DMS 273 (cell line): ENCODE data around the gene SLC22A12.
A peak's percentile ranks its signal among the peaks of the same experiment; 100 is the strongest.
"Not testable (repeated sequence)": the region's sequence is repeated elsewhere in the genome, so short reads cannot be mapped to it uniquely, and the experiment has no call there.

ENCODE experiments used
- DNase-seq: peaks from one replicate; lab custom pipeline; 2025; ENCODE audit not compliant: unreplicated experiment; lab: John Stamatoyannopoulos, UW

Gene SLC22A12

DNA sequence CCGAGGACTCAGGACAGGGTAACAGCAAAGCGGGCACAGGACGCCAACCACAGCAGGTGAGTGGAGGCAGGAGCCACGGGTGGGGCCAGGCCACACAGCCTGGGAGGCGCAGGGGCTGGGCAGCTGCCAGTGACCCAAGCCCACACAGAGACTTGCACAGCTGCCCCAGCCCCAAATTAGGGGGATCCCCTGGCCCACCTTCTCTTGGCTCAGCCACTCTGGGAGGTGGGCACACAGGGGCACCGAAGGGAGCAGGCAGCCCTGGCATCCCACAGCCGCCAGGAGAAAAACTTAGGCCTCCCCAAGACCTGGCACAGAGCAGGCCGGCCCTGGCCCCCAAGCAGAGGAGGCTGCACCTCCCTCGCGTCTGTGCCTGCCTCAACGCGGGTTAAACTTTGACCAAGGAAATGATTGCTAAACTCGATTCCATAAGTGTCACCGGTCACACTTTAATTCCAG is at the start of gene SLC22A12:
Gene SLC22A12, plus strand, starts transcription at position 458 of the 459 bp plus-strand sequence. CDS start 337 bp downstream, outside the sequence.
- DNase-seq: no peak

GRCh38 chr11:64542172-64543125 is 48.6 kb upstream of the SLC22A12 start:
- DNase-seq: no peak

DNA sequence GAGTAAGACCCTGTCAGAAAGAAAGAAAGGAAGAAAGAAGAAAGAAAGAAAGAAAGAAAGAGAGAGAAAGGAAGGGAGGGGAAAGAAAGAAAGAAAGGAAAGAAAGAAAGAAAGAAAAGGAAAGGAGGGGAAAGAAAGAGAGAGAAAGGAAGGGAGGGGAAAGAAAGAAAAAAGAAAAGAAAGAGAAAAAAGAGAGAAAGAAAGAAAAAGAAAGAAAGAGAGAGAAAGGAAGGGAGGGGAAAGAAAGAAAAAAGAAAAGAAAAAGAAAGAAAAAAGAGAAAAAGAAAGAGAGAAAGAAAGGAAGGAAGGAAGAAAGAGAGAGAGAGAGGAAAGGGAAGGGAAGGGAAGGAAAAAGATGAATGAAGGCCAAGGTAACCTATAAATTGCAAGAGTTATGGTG is 47.2 kb upstream of the SLC22A12 start:
- DNase-seq: no peak

DNA sequence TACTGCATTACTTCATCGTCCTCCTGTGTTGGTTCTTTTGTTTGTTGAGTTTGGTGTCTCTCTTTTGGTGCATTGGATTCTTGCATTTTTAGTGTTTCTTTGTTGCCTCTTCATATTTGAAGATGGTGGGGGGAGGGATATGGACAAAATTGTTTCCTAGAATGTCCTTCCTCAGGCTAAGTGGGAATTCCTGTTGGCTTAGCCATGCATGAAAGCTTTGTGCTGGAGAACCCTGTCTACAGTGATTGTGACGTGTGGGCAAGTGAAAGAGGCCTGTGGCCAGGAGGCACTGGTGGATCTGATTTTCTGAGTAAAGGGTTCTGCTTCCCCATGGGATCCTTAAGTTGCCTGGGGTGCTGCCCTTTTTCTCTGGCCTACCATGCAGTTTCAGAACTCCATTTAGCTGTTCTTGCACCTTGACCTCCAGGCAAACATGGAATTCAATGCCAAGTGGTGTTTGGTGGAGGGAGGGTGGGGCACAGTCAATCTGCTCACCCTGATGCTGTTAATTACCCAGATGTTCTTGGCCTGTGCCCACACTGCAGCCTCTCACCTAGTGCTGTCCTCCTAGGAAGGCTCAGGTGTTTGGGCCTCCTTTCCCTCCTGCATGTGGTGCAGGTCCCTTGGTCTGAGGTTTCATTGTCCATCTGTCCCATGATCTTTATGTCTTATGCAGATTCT is 46.3 kb upstream of the SLC22A12 start:
- no peak for DNase-seq

DNA sequence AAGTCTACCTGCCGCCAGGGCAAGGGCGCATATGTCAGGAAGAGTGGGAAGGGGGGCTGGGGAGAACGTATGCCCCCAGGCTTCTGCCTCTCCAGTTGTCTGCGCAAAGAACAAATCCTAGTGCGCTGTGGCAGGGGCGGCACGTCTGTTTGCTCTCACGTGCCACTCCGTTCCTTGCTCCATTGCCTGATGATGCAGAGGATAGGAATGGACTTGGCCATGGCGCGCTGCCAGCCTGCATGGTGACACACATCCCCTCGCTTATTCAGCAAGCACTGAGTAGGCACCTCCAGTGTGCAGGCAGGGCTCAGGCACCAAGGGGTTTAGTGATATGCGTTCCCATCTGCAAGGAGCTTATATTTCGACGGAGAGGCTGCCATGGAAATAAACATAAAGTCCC is 45.4 kb upstream of the SLC22A12 start:
- DNase-seq: no peak

DNA sequence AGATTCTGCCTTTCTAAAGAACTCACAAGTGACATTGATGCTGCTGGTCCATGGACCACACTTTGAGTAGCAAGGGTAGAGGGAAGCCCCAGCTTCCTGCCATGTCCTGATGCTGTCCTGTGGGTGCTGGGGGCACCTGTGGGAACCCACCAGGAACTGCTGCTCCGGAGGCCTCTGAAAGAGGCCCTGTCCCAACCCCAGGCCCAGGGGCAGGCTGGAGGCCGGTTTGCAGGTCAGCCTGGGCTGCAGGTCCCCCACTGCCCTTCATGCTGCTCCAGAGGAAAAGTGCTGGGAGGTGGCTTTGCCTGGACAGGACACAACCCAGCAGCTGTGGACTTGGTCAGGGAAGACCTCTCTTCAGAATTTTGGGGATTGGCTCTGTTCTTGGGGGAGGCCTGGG is 44.8 kb upstream of the SLC22A12 start:
- DNase-seq: no peak

DNA sequence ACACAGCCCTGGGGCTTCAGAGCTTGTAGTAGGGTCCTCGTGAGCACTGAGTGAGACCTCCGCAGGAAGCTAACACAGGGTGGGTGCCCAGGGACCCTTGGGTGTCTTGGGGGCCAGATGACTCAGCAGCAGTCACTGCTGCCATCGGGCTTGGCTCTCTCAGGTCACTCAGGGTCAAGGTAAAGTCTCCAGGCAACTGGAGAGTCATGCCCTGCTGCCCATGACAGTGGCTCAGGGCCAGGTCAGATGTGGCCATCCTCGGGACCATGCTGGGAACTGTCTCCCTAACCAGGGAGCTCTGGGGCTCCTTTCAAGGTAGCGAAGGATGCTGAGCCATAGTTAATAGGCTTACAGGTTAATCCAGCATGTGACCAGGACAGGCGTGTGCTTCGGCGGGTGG is 44.4 kb upstream of the SLC22A12 start:
- no peak for DNase-seq

DNA sequence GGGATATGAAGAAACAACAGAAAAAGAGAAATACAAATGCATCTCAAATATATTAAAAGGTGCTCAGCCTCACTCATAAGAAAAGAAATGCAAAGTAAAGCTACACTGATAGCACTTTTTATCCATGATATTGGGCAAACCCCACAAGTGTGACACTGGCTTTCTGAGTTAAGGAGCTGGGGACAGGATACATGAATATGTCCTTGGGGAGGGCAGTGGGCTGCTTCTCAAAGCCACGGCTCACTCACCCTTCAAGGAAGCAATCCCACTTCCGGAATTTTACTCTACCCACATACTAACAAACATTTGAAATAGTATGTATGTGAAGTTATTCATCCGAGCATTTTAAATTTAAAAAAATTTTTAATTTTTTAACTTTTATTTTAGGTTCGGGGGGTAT is 41.1 kb upstream of the SLC22A12 start:
- DNase-seq: no peak

- peak; percentile 71 for DNase-seq
Measured at GRCh38 chr11:64553554-64554201, 37.3 kb upstream of the SLC22A12 start.

GRCh38 chr11:64556044-64556720 is 34.8 kb upstream of the SLC22A12 start:
- DNase-seq: no peak

DNA sequence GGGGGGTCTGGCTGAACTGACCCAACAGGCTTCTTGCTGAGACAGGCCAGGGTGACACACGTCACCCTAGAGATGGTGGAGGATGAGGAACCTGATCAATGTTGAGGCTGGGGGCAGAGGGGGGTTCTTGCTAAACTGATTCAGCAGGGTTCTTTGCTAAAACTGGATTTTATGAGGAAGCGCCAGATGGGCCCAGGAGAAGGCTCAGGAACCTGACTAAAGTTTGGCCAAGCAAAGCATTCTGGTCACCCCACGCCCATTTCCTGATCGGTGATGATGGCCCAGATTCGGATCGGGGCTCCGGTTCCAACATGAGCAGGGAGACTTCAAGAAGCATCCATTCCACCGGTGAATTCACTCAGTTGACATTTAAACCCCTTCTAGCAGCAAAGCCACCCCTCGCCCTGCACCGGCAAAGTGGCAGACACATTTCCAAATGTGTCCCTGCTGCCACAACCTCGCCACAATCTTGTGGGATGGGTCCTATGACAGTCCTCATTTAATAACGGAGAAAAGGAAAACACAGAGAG is 34.2 kb upstream of the SLC22A12 start:
- no peak for DNase-seq

GRCh38 chr11:64558065-64558745 is 32.8 kb upstream of the SLC22A12 start:
- no peak for DNase-seq

GRCh38 chr11:64558869-64559268 is 32.2 kb upstream of the SLC22A12 start:
- no peak for DNase-seq

GRCh38 chr11:64559351-64560138 is 31.5 kb upstream of the SLC22A12 start:
- DNase-seq: no peak

GRCh38 chr11:64560139-64560771 is 30.8 kb upstream of the SLC22A12 start:
- no peak for DNase-seq

- no peak for DNase-seq
Measured at GRCh38 chr11:64560941-64561340, 30.1 kb upstream of the SLC22A12 start.

GRCh38 chr11:64561429-64561828 is 29.6 kb upstream of the SLC22A12 start:
- DNase-seq: not testable (repeated sequence)

DNA sequence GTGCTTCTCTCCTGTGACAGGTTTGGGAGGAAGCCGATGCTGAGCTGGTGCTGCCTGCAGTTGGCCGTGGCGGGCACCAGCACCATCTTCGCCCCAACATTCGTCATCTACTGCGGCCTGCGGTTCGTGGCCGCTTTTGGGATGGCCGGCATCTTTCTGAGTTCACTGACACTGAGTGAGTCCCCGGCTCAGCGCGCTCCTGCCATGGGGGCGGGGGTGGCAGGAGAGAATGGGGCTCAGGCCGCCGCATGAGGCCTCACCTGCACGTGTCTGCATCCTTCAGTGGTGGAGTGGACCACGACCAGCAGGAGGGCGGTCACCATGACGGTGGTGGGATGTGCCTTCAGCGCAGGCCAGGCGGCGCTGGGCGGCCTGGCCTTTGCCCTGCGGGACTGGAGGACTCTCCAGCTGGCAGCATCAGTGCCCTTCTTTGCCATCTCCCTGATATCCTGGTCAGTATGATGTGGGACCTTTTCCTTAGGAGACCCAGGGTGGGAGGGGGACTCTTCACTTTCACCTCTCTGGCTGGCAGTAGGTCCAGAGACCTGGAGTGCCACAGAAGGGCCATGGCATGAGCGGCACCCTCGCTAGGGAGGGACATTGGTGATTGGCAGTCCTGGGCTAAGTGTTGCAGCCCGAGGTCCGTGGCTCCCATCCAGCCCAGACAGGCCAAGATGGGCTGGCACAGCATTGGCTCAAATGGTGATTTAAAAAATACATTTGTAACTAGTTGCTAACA is 28.9 kb upstream of the SLC22A12 start:
- no peak for DNase-seq
